GM18505 (cell line): ENCODE results near the gene GTPBP6.
"Not testable (repeated sequence)": the region's sequence is repeated elsewhere in the genome, so short reads cannot be mapped to it uniquely, and the experiment has no call there.

Experiments
- ATAC-seq: cut with Tn5 transposase; IDR thresholded peaks from one replicate; pipeline ENCODE4 v1.9.1; 2021; ENCODE audit not compliant: unreplicated experiment
- POLR2A ChIP-seq: IDR thresholded peaks from 4 replicates; pipeline ENCODE4 v1.6.1; 2011; ENCODE audit warnings: borderline replicate concordance; ENCODE audit not compliant: insufficient read depth, insufficient read length; ENCODE audit errors: extremely low read depth

GTPBP6 gene

GRCh38 chrX:357035-357692 is 38.6 kb upstream of the GTPBP6 start:
- ATAC-seq, result no peak
- no peak for TF ChIP-seq POLR2A

DNA sequence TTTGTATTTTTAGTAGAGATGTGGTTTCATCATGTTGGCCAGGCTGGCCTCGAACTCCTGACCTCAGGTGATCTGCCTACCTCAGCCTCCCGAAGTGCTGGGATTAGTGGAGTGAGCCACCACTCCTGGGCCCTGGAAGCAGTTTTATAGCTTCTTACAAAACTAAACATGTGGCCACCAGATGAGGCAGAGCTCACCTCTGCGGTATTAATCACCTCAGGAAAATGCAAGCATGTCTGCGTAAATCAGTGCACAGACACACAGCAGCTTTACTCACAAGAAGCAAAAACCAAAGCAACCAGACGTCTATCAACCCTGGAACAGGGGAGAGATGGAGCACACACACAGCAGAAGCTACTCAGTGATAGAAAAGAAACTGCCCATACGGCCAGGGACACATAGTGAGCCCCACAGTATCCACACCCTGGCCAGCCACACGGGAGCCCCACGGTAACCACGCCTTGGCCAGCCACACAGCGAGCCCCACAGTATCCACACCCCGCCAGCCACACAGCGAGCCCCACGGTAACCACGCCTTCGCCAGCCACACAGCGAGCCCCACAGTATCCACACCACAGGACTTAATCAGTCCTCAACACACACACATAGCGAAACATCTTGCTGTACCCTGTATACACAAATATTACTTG is 37.9 kb upstream of the GTPBP6 start:
- no peak for ATAC-seq
- no peak for TF ChIP-seq POLR2A

GRCh38 chrX:355329-356050 is 36.9 kb upstream of the GTPBP6 start:
- TF ChIP-seq POLR2A, result no peak
- ATAC-seq, result no peak

GRCh38 chrX:353566-354535 is 35.3 kb upstream of the GTPBP6 start:
- no peak for ATAC-seq
- no peak for TF ChIP-seq POLR2A

DNA sequence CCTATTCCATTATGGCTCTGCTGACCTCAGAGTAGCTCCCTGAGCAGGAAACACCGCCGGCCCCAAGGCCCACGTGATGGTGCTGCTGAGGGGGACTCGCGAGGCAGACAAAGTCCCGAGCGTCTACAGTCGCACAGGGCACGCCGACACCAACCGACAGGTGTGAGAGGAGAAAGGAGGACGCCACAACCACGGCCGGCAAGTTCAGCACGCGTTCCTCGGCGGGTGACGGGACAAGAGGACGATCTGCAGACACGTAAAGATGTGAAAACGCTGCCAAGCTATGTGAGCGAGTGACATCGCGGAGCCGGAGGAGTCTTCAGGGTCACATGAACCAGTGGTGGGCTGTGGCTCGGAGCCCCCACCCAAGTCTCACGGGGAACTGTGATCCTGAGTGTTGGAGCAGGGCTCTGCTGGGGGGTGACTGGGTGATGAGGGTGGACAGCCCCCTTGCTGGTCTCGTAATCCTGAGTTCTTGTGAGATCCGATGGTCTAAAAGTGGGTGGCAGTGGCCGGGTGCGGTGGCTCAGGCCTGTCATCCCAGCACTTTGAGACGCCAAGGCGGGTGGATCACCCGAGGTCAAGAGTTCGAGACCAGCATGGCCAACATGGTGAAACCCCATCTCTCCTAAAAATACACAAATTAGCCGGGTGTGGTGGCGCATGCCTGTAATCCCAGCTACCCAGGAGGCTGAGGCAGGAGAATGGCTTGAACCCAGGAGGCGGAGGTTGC is 34.2 kb upstream of the GTPBP6 start:
- ATAC-seq, result no peak
- no peak for TF ChIP-seq POLR2A

GRCh38 chrX:352181-352580 is 33.6 kb upstream of the GTPBP6 start:
- ATAC-seq, result no peak
- no peak for TF ChIP-seq POLR2A

DNA sequence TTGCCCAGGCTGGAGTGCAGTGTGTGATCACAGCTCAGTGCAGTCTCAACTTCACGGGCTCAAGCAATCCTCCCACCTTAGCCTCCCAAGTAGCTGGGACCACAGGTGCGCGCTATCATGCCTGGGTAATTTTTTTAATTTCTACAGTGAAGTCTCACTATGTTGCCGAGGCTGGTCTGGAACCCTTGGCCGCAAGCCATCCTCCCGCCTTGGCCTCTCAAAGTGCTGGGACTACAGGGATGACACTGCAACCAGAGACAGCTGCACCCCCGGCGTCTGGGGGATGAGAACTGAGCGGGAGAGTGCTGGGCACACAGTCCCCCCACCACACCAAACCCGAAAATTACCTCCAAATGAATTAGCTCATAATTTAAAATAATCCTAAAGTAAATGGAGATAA is 33.1 kb upstream of the GTPBP6 start:
- TF ChIP-seq POLR2A, result no peak
- no peak for ATAC-seq

GRCh38 chrX:351324-351641 is 32.7 kb upstream of the GTPBP6 start:
- ATAC-seq, result not testable (repeated sequence)

DNA sequence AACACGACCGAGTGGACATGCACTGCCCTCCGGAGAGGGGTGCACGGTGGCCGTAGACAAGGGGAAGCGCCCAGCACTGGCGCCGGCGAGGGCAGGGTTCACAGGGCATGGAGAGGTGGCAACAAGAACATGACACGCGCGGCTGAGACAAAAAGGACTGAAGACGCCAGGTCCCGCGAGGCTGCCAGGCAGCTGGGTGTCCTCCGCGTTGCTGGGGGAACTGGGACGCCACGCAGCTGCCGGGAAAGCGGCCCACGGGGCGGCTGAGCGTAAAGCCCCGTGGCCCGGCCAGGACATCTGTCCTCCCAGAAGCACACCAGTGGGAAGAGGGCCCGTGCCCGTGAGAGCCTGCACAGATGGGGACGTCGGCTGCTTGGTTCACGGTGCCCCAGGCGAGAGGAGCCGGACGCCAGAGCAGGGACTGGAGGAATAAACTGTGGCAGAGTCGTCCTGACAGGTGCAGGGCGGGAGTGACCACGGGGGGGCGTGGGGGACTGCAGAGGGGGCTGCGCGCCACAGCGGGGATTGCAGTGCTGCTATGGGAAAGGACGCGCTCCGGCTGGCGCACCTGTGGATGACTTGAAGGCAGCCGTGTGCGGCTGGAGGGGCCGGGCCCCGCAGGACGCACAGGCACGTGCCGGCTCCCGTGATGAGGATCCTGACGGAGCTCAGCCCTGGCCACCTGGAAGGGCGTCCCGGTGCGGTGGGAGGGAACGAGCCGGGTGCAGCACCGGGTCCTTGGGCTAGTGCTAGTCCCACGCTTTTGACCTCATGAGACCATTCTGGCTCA is 32.1 kb upstream of the GTPBP6 start:
- ATAC-seq, result no peak
- TF ChIP-seq POLR2A, result no peak

- ATAC-seq, result no peak
- no peak for TF ChIP-seq POLR2A
Measured at GRCh38 chrX:350148-350533, 31.5 kb upstream of the GTPBP6 start.

DNA sequence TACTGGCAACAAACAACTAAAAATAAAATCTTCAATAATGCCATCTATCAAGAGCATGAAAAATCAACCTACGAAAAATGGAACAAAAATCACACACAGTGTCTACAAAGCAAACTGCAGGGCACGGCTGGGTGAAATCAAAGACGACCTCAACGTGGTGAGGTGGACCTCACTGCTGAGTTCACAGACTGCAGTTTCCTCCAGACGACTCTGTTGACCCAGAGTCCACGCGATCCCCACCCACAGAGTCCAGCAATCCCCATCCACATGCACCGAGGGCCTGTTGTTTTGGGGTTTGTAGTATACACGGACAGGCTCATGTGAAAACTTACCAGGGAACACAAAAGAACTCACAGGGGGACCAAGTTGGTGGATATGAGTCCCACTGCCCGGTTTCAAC is 31.1 kb upstream of the GTPBP6 start:
- no peak for TF ChIP-seq POLR2A
- no peak for ATAC-seq

- ATAC-seq, result no peak
- TF ChIP-seq POLR2A, result no peak
Measured at GRCh38 chrX:349196-349595, 30.6 kb upstream of the GTPBP6 start.
